Liver (tissue), 9 donors: ENCODE measurements around the gene NBEAL2. TPM values are rescaled to one million over a fixed set of nuclear protein-coding genes. Genes with fewer than 3 reads are reported as not detected.
A peak's percentile ranks its signal among the peaks of the same experiment; 100 is the strongest.

Experiments
- DNase-seq: peaks from one replicate; pipeline ENCODE4 v3.0.0-alpha.2; 2017; ENCODE audit warnings: low spot score
- H3K27ac ChIP-seq, 2 donors: one replicate each; pipeline ENCODE4 v1.7.0; 2013; ENCODE audit warnings: inconsistent platforms in 2 of 2, low read length in 2 of 2, control low read depth in 1 of 2, low read depth in 1 of 2, mild to moderate bottlenecking in 1 of 2
- H3K27me3 ChIP-seq, 4 donors: one replicate each; pipeline versions ENCODE4 v1.6.1 to v1.7.0; 2013; ENCODE audit warnings: low read length in 3 of 4, inconsistent platforms in 1 of 4, mild to moderate bottlenecking in 1 of 4, moderate library complexity in 1 of 4; ENCODE audit not compliant: control insufficient read depth in 4 of 4, insufficient read depth in 4 of 4
- H3K36me3 ChIP-seq, 4 donors: one replicate each; pipeline versions ENCODE4 v1.6.1 to v1.7.0; 2013; ENCODE audit warnings: low read length in 3 of 4, mild to moderate bottlenecking in 3 of 4, low read depth in 1 of 4, moderate library complexity in 1 of 4; ENCODE audit not compliant: control insufficient read depth in 4 of 4, insufficient read depth in 3 of 4
- H3K4me1 ChIP-seq, 4 donors: one replicate each; pipeline versions ENCODE4 v1.6.1 to v1.7.0; 2013; ENCODE audit warnings: low read length in 3 of 4, mild to moderate bottlenecking in 3 of 4, moderate library complexity in 1 of 4; ENCODE audit not compliant: control insufficient read depth in 4 of 4, insufficient read depth in 4 of 4
- H3K4me3 ChIP-seq, 3 donors: one replicate each; pipeline versions ENCODE4 v1.6.1 to v1.7.0; 2013; ENCODE audit warnings: low read length in 3 of 3, control low read depth in 1 of 3, low read depth in 1 of 3, mild to moderate bottlenecking in 1 of 3
- H3K9ac ChIP-seq, 2 donors: one replicate each; pipeline ENCODE4 v1.7.0; 2013; ENCODE audit warnings: low read length in 2 of 2, mild to moderate bottlenecking in 2 of 2, moderate library complexity in 2 of 2, control low read depth in 1 of 2, low read depth in 1 of 2
- H3K9me3 ChIP-seq, 4 donors: one replicate each; pipeline versions ENCODE4 v1.6.1 to v1.7.0; 2013; ENCODE audit warnings: low read length in 3 of 4; ENCODE audit not compliant: control insufficient read depth in 4 of 4
- ATF3 ChIP-seq: IDR thresholded peaks from 2 replicates; pipeline ENCODE4 v1.6.1; 2016; ENCODE audit warnings: antibody characterized with exemption
- CTCF ChIP-seq: fragments of 150-350 bp; IDR thresholded peaks from 2 replicates; pipeline ENCODE4 v1.5.1; 2017; ENCODE audit warnings: improper control_type of control experiment, low read depth, low read length; ENCODE audit not compliant: missing input control
- EGR1 ChIP-seq, 2 donors: IDR thresholded peaks; 2 replicates each; pipeline ENCODE4 v1.6.1; 2016 to 2018; ENCODE audit warnings: antibody characterized with exemption in 2 of 2, low read depth in 2 of 2
- FOXA1 ChIP-seq: IDR thresholded peaks from 2 replicates; pipeline ENCODE4 v1.6.1; 2016; ENCODE audit warnings: antibody characterized with exemption
- FOXA2 ChIP-seq: IDR thresholded peaks from 2 replicates; pipeline ENCODE4 v1.6.1; 2016; ENCODE audit warnings: antibody characterized with exemption
- GABPA ChIP-seq, 2 donors: IDR thresholded peaks in 1 of 2; conservative IDR thresholded peaks in 1 of 2; 2 replicates each; pipeline ENCODE4 v1.6.1; 2016; ENCODE audit warnings: antibody characterized with exemption in 2 of 2, mild to moderate bottlenecking in 1 of 2, moderate library complexity in 1 of 2
- HNF4A ChIP-seq, 2 donors: conservative IDR thresholded peaks; 2 replicates each; pipeline ENCODE4 v1.6.1; 2016; ENCODE audit warnings: antibody characterized with exemption in 2 of 2, mild to moderate bottlenecking in 2 of 2
- HNF4G ChIP-seq: IDR thresholded peaks from 2 replicates; pipeline ENCODE4 v1.6.1; 2016; ENCODE audit warnings: antibody characterized with exemption
- MAX ChIP-seq: IDR thresholded peaks from 2 replicates; pipeline ENCODE4 v1.6.1; 2016; ENCODE audit warnings: antibody characterized with exemption
- NR2F2 ChIP-seq: IDR thresholded peaks from 2 replicates; pipeline ENCODE4 v1.6.1; 2016; ENCODE audit warnings: antibody characterized with exemption
- RAD21 ChIP-seq, 2 donors: IDR thresholded peaks; 2 replicates each; pipeline ENCODE4 v1.6.1; 2016; ENCODE audit warnings: antibody characterized with exemption in 2 of 2, mild to moderate bottlenecking in 2 of 2
- REST ChIP-seq: IDR thresholded peaks from 2 replicates; pipeline ENCODE4 v1.6.1; 2016; ENCODE audit warnings: antibody characterized with exemption, mild to moderate bottlenecking
- RXRA ChIP-seq, 2 donors: IDR thresholded peaks; 2 replicates each; pipeline ENCODE4 v1.6.1; 2017 to 2018; ENCODE audit warnings: antibody characterized with exemption in 2 of 2, mild to moderate bottlenecking in 1 of 2
- SP1 ChIP-seq: IDR thresholded peaks from 2 replicates; pipeline ENCODE4 v1.6.1; 2018; ENCODE audit warnings: antibody characterized with exemption, mild to moderate bottlenecking
- TAF1 ChIP-seq: conservative IDR thresholded peaks from 2 replicates; pipeline ENCODE4 v1.6.1; 2016; ENCODE audit warnings: antibody characterized with exemption, mild to moderate bottlenecking
- YY1 ChIP-seq: IDR thresholded peaks from 2 replicates; pipeline ENCODE4 v1.6.1; 2016; ENCODE audit warnings: antibody characterized with exemption, mild to moderate bottlenecking
- ZBTB33 ChIP-seq: IDR thresholded peaks from 2 replicates; pipeline ENCODE4 v1.6.1; 2016; ENCODE audit warnings: antibody characterized with exemption
- WGBS: extraction: QIAGEN DNeasy Blood & Tissue Kit; methylation state at CpG from one replicate; pipeline ENCODE4 v1.1.7; 2013; 5-methylcytosine and 5-hydroxymethylcytosine counted together
- polyA plus RNA-seq, 2 donors: library from polyadenylated mRNA; stranded (reverse) in 1 of 2; unstranded in 1 of 2; fragments of 200-250 nt in 1 of 2; fragments of >200 nt in 1 of 2; fragmentation: Nextera tagmentation in 1 of 2; extraction: Ambion mirVana in 1 of 2; gene quantifications; one replicate each; pipeline versions ENCODE4 v1.2.1 to v1.2.3, GENCODE V29; 2013 to 2015
- total RNA-seq, 2 donors: library from RNA; depleted of rRNA; stranded (reverse); fragments of >200 nt; gene quantifications; one replicate each; pipeline ENCODE4 v1.2.3, GENCODE V29; 2014
- donor health status: healthy.
- donor health status: healthy.
- donor health status: healthy.
- donor health status: healthy.
- donor health status: healthy.

The NBEAL2 gene
- total and polyA plus RNA-seq, 4 donors = 2.0 to 20.7 (median 7.6) TPM

GRCh38 chr3:46930166-46930944 is 49.1 kb upstream of the NBEAL2 start:
- H3K36me3 ChIP-seq = peaks cover 2 to 10% (median 6%) of the 10 kb centered on the region in 4 donors
- no peak for DNase-seq
- H3K9ac ChIP-seq = no peak overlapping the region
- H3K9me3 ChIP-seq = no peaks in the 10 kb centered on the region
- H3K27me3 ChIP-seq = no peaks in the 10 kb centered on the region
- TF ChIP-seq YY1 = no peak
- TF ChIP-seq EGR1 (IDR thresholded peaks at IDR 0.05; ENCODE audit: low read depth in 2 of 2) = no peak
- TF ChIP-seq NR2F2 = no peak
- TF ChIP-seq RXRA (IDR thresholded peaks at IDR 0.05) = no peak
- TF ChIP-seq FOXA2 = no peak
- no peak for TF ChIP-seq MAX
- TF ChIP-seq HNF4A (conservative IDR thresholded peaks at IDR 0.05) = no peak
- no peak for TF ChIP-seq GABPA (IDR thresholded peaks at IDR 0.05 in 1 of 2, conservative IDR thresholded peaks at IDR 0.05 in 1 of 2)
- TF ChIP-seq CTCF = no peak
- TF ChIP-seq SP1 = no peak
- no peak for TF ChIP-seq TAF1
- no peak for TF ChIP-seq HNF4G
- TF ChIP-seq REST = no peak
- TF ChIP-seq RAD21 (IDR thresholded peaks at IDR 0.05) = no peak
- TF ChIP-seq FOXA1 = no peak
- TF ChIP-seq ATF3 = no peak
- no peak for TF ChIP-seq ZBTB33
- peaks cover 29 to 67% (median 53%) of the 10 kb centered on the region in 4 donors for H3K4me1 ChIP-seq
- peak overlapping the region; percentile 6 to 63 for H3K27ac ChIP-seq
- H3K4me3 ChIP-seq = no peak overlapping the region
- WGBS = 75% methylated on average over 9 of the region's 9 CpGs
